Left forelimb (tissue), 1 donor: ENCODE results near the gene HNRNPA1L2.
"Not testable (repeated sequence)": the region's sequence is repeated elsewhere in the genome, so short reads cannot be mapped to it uniquely, and the experiment has no call there.

Experiments
- DNase-seq: peaks from one replicate; pipeline ENCODE4 v3.0.0-alpha.2; 2018; ENCODE audit warnings: low spot score

The HNRNPA1L2 gene

GRCh38 chr13:52646967-52647366 lies 4.7 kb downstream of the HNRNPA1L2 start:
- DNase-seq: no peak

DNA sequence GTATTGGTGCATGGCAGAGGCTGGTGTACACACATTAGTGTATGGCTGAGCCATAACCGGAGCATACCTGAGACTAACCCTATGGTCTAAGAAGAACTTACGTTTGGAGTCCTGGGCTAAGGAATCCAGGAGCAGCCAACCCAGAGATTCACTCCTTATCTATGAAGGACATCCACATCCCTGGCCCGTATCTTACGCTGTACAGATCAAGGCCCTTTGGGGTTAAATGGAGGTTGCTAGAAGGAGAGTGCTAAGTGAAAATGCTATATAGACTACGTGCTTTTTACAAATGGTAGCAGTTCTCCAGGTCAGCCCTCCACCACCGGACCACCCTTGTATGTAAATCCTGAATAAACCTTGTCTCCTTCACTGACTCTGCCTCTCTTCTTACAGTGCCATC lies 8.5 kb downstream of the HNRNPA1L2 start:
- no peak for DNase-seq

DNA sequence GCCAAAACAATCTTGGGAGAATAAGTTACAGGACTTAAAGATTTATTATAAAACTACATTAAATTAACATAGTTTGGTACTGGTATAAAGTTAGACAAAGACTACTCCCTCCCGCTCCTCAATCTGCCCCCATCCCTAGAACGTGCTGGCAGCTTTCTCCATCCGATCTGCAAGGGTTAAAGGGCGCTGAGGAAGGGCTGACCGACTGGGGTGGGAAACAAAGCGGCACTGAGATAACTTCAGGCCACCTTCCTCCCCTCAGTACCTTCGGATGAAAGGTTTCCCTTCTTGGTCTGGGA lies 9.6 kb downstream of the HNRNPA1L2 start:
- DNase-seq: no peak

GRCh38 chr13:52652196-52652979 lies 10.2 kb downstream of the HNRNPA1L2 start, which contains the start of gene SUGT1:
Gene SUGT1, plus strand, starts transcription at chr13:52652836. Its CDS starts 85 bp downstream, at chr13:52652921.
- peak; percentile 99 for DNase-seq

DNA sequence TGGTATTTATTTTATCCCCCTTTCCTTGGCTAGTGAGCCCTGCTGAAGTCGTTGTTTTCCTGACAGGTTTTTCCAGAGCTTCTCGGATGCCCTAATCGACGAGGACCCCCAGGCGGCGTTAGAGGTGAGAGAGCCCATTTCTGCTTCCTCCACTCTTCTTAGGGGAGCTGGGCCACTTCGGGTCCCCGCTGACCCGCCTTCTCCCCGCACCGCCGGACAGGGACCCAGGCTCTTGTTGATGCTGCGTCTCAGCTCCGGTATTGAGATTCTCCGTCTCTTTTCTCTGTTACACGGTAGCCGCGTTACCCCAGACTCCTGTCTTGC lies 10.7 kb downstream of the HNRNPA1L2 start:
- DNase-seq: no peak

DNA sequence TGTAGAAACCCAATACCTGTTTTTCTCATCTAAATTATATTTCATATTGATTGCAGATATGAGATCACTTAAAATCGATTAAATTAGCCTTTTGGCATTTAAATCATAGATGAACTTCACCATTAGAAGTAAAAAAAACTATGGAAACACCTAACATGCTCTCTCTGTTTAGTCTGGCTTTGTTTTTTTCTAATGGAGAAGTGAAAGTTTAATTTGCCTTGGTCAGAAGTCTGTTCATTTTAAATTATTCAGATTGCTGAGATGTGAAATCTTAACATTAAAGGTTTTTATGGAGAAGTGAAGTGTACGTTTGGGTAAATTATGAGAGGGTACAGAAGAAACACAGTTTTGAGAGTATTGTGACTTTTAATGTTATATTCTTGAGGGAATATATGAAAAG lies 17.1 kb downstream of the HNRNPA1L2 start:
- no peak for DNase-seq

DNA sequence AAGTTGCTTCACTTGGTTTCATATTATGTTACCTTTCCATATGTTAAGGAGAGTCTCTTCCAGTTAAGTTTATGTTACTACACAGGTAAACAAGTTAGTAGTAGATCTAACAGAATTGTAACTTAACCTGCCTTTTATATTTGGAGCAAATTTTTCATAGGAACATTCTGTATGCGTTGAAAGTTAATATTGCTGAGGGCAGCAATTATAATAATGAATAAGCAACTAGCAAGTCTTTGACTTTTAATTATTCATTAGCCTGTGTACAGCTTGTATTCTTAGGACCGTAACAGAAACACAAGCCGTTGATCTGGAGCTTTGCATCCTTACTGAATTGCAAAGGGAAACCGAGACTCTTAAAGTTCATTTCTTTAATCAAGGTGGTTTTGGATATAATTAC lies 22.0 kb downstream of the HNRNPA1L2 start:
- no peak for DNase-seq

GRCh38 chr13:52665325-52665724 lies 23.1 kb downstream of the HNRNPA1L2 start:
- no peak for DNase-seq

DNA sequence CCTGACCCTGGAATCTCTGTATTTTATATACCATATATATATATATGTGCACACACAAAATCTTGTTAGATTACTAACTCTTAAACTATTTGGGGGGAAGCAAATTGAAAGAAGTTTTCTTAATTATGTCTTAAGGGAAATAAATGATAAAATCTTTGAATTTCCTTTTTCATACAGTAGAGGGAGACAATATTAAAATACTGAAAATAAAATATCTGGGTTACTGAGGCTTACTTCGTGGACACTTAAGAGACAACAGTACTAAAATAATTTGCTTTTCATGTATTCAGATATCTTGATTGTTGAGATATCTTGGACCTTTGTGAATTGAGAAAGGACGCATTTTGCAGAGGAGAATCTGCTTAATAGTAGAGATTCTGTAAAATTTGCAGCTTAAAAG lies 27.4 kb downstream of the HNRNPA1L2 start:
- no peak for DNase-seq

DNA sequence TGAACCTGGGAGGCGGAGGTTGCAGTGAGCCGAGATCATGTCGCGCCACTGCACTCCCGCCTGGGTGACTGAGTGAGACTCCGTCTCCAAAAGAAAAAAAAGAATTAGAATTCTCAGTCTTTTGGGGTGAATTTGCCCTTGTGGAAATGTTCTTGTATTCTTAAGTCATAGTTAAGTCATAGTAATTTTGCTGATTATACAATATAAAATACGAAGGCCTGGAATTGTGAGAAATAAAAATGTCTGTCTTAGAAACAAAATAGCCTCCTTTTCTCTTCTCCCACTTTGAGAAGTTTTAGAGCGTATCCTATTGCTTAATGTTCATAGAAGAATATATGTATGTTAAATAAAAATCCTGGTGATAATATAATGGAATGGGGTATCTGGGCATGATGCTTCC lies 28.5 kb downstream of the HNRNPA1L2 start:
- DNase-seq: no peak

- no peak for DNase-seq
Measured at GRCh38 chr13:52673465-52673864, 31.2 kb downstream of the HNRNPA1L2 start.

DNA sequence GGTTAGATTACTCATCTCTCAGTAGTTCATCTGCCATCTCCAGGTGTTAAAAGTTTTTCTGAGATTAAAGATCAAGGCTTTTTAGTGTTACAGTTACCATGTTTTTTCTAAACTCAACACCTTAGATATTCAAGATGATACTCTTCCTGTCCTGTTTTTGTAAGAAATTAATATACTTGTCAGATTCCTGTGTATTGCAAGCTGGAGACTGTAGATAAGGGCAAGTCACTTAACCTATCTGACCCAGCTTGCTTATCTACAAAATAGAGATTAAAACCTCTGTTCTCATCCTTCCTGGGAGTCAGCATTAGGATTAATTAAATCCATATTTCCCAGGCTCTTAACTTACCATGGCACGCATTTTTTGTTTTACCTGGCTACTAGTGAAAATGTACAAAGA lies 35.6 kb downstream of the HNRNPA1L2 start:
- DNase-seq: no peak

GRCh38 chr13:52685806-52686205 lies 43.6 kb downstream of the HNRNPA1L2 start:
- not testable (repeated sequence) for DNase-seq

GRCh38 chr13:52686376-52686775 lies 44.1 kb downstream of the HNRNPA1L2 start:
- DNase-seq: no peak
